Stimulated activated CD8-positive, alpha-beta memory T cell treated with anti-CD3 and anti-CD28 coated beads, Interleukin-4, amount 100 ng/mL, for 24 hours (primary cell): ENCODE data around the gene MLXIPL.
"Not testable (repeated sequence)": the region's sequence is repeated elsewhere in the genome, so short reads cannot be mapped to it uniquely, and the experiment has no call there.

Experiments
- DNase-seq: peaks from one replicate; pipeline ENCODE4 v3.0.0-alpha.2; 2020; ENCODE audit warnings: low read depth

Gene MLXIPL

GRCh38 chr7:73582664-73583202, 41.6 kb downstream of the MLXIPL start:
- no peak for DNase-seq

GRCh38 chr7:73581006-73581405, 43.3 kb downstream of the MLXIPL start:
- DNase-seq: not testable (repeated sequence)

GRCh38 chr7:73578342-73579128, 45.8 kb downstream of the MLXIPL start, which contains the start of gene TBL2:
TSS of gene TBL2 (minus strand) at chr7:73578579. CDS start at chr7:73578549, 30 bp downstream.
- DNase-seq: peak; percentile 96

- DNase-seq: no peak
Observed at GRCh38 chr7:73577627-73578341, 46.5 kb downstream of the MLXIPL start.

- no peak for DNase-seq
Observed at GRCh38 chr7:73573791-73574190, 50.5 kb downstream of the MLXIPL start.

GRCh38 chr7:73573276-73573675, 51.0 kb downstream of the MLXIPL start:
- DNase-seq: no peak

GRCh38 chr7:73572767-73573186, 51.5 kb downstream of the MLXIPL start:
- DNase-seq: no peak

- DNase-seq: no peak
Observed at GRCh38 chr7:73570977-73571376, 53.3 kb downstream of the MLXIPL start.

- no peak for DNase-seq
Observed at GRCh38 chr7:73570521-73570920, 53.8 kb downstream of the MLXIPL start.

- no peak for DNase-seq
Observed at GRCh38 chr7:73569042-73569608, 55.2 kb downstream of the MLXIPL start.

- DNase-seq: no peak
Observed at GRCh38 chr7:73567846-73568685, 56.3 kb downstream of the MLXIPL start.

GRCh38 chr7:73567140-73567539, 57.2 kb downstream of the MLXIPL start:
- DNase-seq: no peak

GRCh38 chr7:73566431-73566830, 57.9 kb downstream of the MLXIPL start:
- DNase-seq: not testable (repeated sequence)

- DNase-seq: no peak
Observed at GRCh38 chr7:73565675-73566340, 58.5 kb downstream of the MLXIPL start.

GRCh38 chr7:73560109-73560835, 64.0 kb downstream of the MLXIPL start:
- no peak for DNase-seq

GRCh38 chr7:73557397-73558257, 66.7 kb downstream of the MLXIPL start, which contains the start of gene BCL7B:
TSS of gene BCL7B (minus strand) at chr7:73557690. CDS start at chr7:73557578, 112 bp downstream.
- peak; percentile 70 for DNase-seq

GRCh38 chr7:73557108-73557396, 67.3 kb downstream of the MLXIPL start:
- peak; percentile 91 for DNase-seq

- DNase-seq: no peak
Observed at GRCh38 chr7:73556208-73557107, 67.9 kb downstream of the MLXIPL start.
